Large intestine (tissue), 3 donors: ENCODE measurements around the gene KAT6B. TPM values are rescaled to one million over a fixed set of nuclear protein-coding genes. Genes with fewer than 3 reads are reported as not detected.

ENCODE experiments used
- DNase-seq, 2 donors: peaks; one replicate each; pipeline versions ENCODE4 v3.0.0 to v3.0.0-alpha.2; 2013
- H3K27ac ChIP-seq: one replicate; pipeline ENCODE4 v1.5.1; 2013; ENCODE audit warnings: low read length
- H3K27me3 ChIP-seq: 2 replicates; pipeline ENCODE4 v1.6.1; 2013; ENCODE audit warnings: low read length; ENCODE audit not compliant: control insufficient read depth, insufficient read depth
- H3K36me3 ChIP-seq: 2 replicates; pipeline ENCODE4 v1.6.1; 2013; ENCODE audit warnings: low read length; ENCODE audit not compliant: control insufficient read depth, insufficient read depth
- H3K4me1 ChIP-seq: one replicate; pipeline ENCODE4 v1.6.1; 2013; ENCODE audit warnings: low read length; ENCODE audit not compliant: control insufficient read depth, insufficient read depth
- H3K4me3 ChIP-seq: one replicate; pipeline ENCODE4 v1.5.1; 2013; ENCODE audit warnings: low read length
- H3K9me3 ChIP-seq: one replicate; pipeline ENCODE4 v1.6.1; 2013; ENCODE audit warnings: mild to moderate bottlenecking, low read depth, low read length, moderate library complexity; ENCODE audit not compliant: control insufficient read depth
- WGBS: methylation state at CpG from one replicate; pipeline ENCODE4 v1.1.5; 2013; ENCODE audit warnings: low lambda C conversion rate; ENCODE audit not compliant: insufficient coverage; 5-methylcytosine and 5-hydroxymethylcytosine counted together
- polyA plus RNA-seq: library from polyadenylated mRNA; unstranded; fragments of 120-200 nt; gene quantifications from one replicate; pipeline ENCODE4 v1.2.1, GENCODE V29; 2013

The KAT6B gene
- polyA plus RNA-seq, 1 donor: 16.4 TPM

- Histone ChIP-seq H3K27ac (no peak overlapping the region), H3K36me3 (peaks cover 30% of the 10 kb centered on the region), H3K4me1 (no peaks in the 10 kb centered on the region), H3K4me3 (no peak overlapping the region), H3K9me3 (no peaks in the 10 kb centered on the region), H3K27me3 (no peaks in the 10 kb centered on the region)
- no CpG with 5 or more reads among the region's 8 CpGs for WGBS
- DNase-seq: no peak
Observed at GRCh38 chr10:75032813-75033212, 206.4 kb downstream of the KAT6B start.

- H3K27ac ChIP-seq: no peak overlapping the region
- no peak for DNase-seq
- H3K4me1 ChIP-seq: no peaks in the 10 kb centered on the region
Observed at GRCh38 chr10:75033399-75034130, 207.2 kb downstream of the KAT6B start.

GRCh38 chr10:75034131-75034512 lies 207.7 kb downstream of the KAT6B start:
- no peaks in the 10 kb centered on the region for H3K27me3 ChIP-seq
- DNase-seq: no peak
- no CpG with 5 or more reads among the region's 5 CpGs for WGBS
- H3K36me3 ChIP-seq: peaks cover 19% of the 10 kb centered on the region
- no peaks in the 10 kb centered on the region for H3K9me3 ChIP-seq
- H3K4me3 ChIP-seq: no peak overlapping the region
- H3K27ac ChIP-seq: no peak overlapping the region
- no peaks in the 10 kb centered on the region for H3K4me1 ChIP-seq

More at GRCh38 chr10:75033399-75034130, 207.2 kb downstream of the KAT6B start:
- Histone ChIP-seq H3K4me3 (no peak overlapping the region), H3K27me3 (no peaks in the 10 kb centered on the region), H3K9me3 (no peaks in the 10 kb centered on the region), H3K36me3 (peaks cover 24% of the 10 kb centered on the region)
- no CpG with 5 or more reads among the region's 15 CpGs for WGBS

GRCh38 chr10:75034714-75035258 lies 208.4 kb downstream of the KAT6B start:
- H3K27me3 ChIP-seq: no peaks in the 10 kb centered on the region
- H3K9me3 ChIP-seq: no peaks in the 10 kb centered on the region
- H3K27ac ChIP-seq: no peak overlapping the region
- DNase-seq: no peak
- H3K36me3 ChIP-seq: peaks cover 12% of the 10 kb centered on the region
- H3K4me3 ChIP-seq: no peak overlapping the region
- 75% methylated on average over 2 of the region's 14 CpGs for WGBS
- H3K4me1 ChIP-seq: no peaks in the 10 kb centered on the region

GRCh38 chr10:75035975-75036708 lies 209.7 kb downstream of the KAT6B start:
- H3K36me3 ChIP-seq: no peaks in the 10 kb centered on the region
- H3K9me3 ChIP-seq: no peaks in the 10 kb centered on the region
- no peaks in the 10 kb centered on the region for H3K27me3 ChIP-seq
- H3K27ac ChIP-seq: no peak overlapping the region
- 96% methylated on average over 4 of the region's 10 CpGs for WGBS
- no peaks in the 10 kb centered on the region for H3K4me1 ChIP-seq
- no peak for DNase-seq
- no peak overlapping the region for H3K4me3 ChIP-seq

- 86% methylated on average over 1 of the region's 32 CpGs for WGBS
- H3K9me3 ChIP-seq: no peaks in the 10 kb centered on the region
- no peaks in the 10 kb centered on the region for H3K27me3 ChIP-seq
- H3K36me3 ChIP-seq: no peaks in the 10 kb centered on the region
- DNase-seq: no peak
- no peaks in the 10 kb centered on the region for H3K4me1 ChIP-seq
- H3K4me3 ChIP-seq: no peak overlapping the region
- no peak overlapping the region for H3K27ac ChIP-seq
Observed at GRCh38 chr10:75037171-75038153, 211.1 kb downstream of the KAT6B start.

GRCh38 chr10:75038335-75038734 lies 211.9 kb downstream of the KAT6B start:
- peaks cover under 1% of the 10 kb centered on the region for H3K27me3 ChIP-seq
- WGBS: no CpG with 5 or more reads among the region's 7 CpGs
- H3K4me1 ChIP-seq: no peaks in the 10 kb centered on the region
- H3K9me3 ChIP-seq: peaks cover 3% of the 10 kb centered on the region
- DNase-seq: no peak
- H3K36me3 ChIP-seq: no peaks in the 10 kb centered on the region
- H3K4me3 ChIP-seq: no peak overlapping the region
- H3K27ac ChIP-seq: no peak overlapping the region

- no peak overlapping the region for H3K4me3 ChIP-seq
- H3K4me1 ChIP-seq: no peaks in the 10 kb centered on the region
- no peak overlapping the region for H3K27ac ChIP-seq
- peaks cover 7% of the 10 kb centered on the region for H3K9me3 ChIP-seq
- WGBS: 62% methylated on average over 2 of the region's 9 CpGs
- peaks cover 8% of the 10 kb centered on the region for H3K27me3 ChIP-seq
- H3K36me3 ChIP-seq: no peaks in the 10 kb centered on the region
- DNase-seq: no peak
Observed at GRCh38 chr10:75040576-75040975, 214.2 kb downstream of the KAT6B start.

- H3K4me1 ChIP-seq: no peaks in the 10 kb centered on the region
- peaks cover 8% of the 10 kb centered on the region for H3K27me3 ChIP-seq
- H3K4me3 ChIP-seq: no peak overlapping the region
- H3K9me3 ChIP-seq: peaks cover 7% of the 10 kb centered on the region
- no peak for DNase-seq
- no CpG with 5 or more reads among the region's 1 CpG for WGBS
- H3K27ac ChIP-seq: no peak overlapping the region
- H3K36me3 ChIP-seq: no peaks in the 10 kb centered on the region
Observed at GRCh38 chr10:75042292-75042974, 216.0 kb downstream of the KAT6B start.
